Erythroblast (primary cell): ENCODE results near the gene RBM4B.

ENCODE experiments used
- GATA1 ChIP-seq: IDR thresholded peaks from 2 replicates; pipeline ENCODE4 v1.6.1; 2011; ENCODE audit warnings: low read depth, mild to moderate bottlenecking, control low read depth, low read length, moderate library complexity
- POLR2A ChIP-seq: IDR thresholded peaks from 2 replicates; pipeline ENCODE4 v1.6.1; 2011; ENCODE audit warnings: mild to moderate bottlenecking, low read length

GRCh38 chr11:66708094-66708493, 30.4 kb upstream of the RBM4B start:
- TF ChIP-seq POLR2A (no peak), GATA1 (no peak)
